Activated T-cell treated with anti-CD3 and anti-CD28 coated beads, Interleukin-2, amount 50 U/mL, for 1 hour (primary cell): ENCODE data around the gene F11.
"Not testable (repeated sequence)": the region's sequence is repeated elsewhere in the genome, so short reads cannot be mapped to it uniquely, and the experiment has no call there.

Experiments
- DNase-seq: peaks from one replicate; pipeline ENCODE4 v3.0.0-alpha.2; 2020

F11 gene

DNA sequence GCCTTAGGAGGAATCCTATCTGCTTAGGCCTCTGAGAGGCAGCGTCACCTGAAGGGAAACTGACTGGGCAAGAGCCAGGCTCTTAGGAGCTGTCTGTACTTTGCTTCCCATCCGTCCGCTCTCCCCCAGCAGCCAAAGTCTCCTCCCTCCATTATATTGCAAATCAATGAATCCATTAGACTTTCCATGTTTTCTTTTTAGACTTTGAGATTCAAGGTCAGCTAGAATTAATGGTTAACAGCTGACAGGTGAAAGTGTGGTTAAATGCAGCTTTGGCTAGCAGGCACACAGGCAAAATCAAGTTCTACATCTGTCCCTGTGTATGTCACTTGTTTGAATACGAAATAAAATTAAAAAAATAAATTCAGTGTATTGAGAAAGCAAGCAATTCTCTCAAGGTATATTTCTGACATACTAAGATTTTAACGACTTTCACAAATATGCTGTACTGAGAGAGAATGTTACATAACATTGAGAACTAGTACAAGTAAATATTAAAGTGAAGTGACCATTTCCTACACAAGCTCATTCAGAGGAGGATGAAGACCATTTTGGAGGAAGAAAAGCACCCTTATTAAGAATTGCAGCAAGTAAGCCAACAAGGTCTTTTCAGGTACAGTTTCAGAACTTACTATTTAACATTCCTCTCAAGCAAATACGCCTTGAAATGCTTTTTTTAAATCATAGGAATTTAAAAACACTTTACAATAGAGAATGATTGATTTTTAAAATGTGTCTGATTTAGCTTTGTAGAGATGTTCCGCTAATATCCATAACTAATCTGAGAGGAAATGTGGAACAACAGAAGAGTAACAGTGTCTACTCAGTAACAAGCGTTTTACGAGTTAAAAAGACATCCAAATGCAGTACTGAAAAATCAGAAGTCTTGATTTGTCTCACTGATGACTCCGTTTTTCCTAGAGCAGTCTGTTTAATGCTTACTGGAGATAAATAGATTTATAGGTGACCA lies at the start of gene F11:
F11 (plus strand) TSS at position 507 of the 970 bp plus-strand sequence. CDS start 948 bp downstream, outside the sequence.
- DNase-seq, result no peak

DNA sequence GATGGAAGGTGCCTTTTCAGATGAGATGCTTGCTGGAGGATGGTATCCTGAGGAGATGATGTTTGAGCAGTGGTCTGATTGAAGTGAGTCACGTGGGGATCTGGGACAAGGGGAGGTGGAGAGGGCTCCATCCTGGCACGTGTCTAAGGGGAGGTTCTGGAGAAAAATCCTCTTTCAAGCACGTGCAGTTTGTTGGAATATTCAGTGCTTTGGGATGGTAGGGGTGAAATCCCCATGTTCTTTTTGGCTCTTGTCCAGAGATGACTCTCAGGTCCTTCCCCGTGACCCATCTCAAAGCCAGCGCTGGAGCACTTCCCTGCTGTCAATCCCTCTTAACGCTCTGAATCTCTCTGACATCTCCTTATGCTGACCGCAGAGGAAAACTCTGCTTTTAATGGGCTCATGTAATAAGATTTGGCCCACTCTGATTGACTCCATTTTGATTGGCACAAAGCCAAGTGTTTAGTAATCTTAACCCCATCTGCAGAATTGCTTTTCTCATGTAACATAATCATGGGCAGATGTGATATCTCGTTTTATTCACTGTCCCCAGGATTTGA lies 49.4 kb upstream of the F11 start:
- no peak for DNase-seq

DNA sequence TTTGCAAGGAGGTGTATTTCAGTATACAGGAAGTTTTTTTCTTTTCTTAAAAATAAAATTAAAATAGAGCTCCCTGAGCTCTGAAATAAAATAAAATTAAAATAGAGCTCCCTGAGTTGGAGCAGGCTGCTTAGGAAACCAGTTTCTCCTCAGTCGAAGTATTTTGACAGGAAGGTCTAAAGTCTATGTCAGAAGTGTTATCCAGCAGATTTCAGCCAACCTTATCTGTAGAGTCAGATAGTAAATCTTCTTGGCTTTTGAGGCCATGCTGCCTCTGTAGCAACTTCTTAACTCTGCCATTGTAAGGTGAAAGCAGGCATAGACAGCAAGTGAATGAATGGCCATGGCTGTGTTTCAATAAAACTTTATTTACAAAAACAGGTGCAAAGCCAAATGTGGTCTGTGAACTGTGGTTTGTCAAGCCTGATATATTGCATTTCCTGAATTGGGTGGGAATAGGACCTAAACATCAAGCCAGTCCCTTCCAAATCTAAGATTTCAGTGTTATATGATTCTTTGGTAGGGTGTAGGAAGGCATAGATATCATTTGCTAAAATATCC lies 48.2 kb upstream of the F11 start:
- no peak for DNase-seq

DNA sequence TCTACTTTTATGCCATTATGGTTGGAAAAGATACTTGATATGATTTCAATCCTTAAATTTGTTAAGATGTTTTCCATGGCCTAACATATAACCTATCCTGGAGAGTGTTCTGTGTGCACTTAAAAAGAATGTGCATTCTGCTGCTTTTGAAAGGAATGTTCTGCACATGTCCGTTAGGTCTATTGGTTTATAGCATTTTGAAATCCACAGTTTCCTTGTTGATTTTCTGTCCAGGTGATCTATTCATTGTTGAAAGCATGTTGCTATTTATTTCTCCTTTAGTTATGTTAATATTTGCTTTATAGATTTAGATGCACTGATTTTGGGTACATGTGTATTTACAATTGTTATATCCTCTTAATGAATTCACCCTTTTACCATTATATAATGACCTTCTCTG lies 44.4 kb upstream of the F11 start:
- DNase-seq, result no peak

DNA sequence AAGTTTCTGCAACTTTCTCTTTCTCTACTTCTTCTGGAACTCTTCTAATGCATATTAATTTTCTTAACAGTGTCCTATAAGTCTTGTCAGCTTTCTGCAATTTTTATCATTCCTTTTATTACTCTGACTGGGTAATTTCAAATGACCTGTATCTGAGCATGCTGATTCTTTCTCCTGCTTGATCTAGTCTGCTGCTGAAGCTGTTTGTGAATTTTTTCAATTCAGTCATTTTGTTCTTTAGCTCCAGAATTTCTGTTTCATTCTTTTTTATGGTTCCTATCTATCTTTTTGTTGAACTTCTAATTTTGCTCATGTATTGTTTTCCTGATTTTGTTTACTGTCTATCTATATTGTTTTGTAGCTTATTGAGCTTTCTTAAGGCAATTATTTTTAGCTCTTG lies 40.1 kb upstream of the F11 start:
- no peak for DNase-seq

DNA sequence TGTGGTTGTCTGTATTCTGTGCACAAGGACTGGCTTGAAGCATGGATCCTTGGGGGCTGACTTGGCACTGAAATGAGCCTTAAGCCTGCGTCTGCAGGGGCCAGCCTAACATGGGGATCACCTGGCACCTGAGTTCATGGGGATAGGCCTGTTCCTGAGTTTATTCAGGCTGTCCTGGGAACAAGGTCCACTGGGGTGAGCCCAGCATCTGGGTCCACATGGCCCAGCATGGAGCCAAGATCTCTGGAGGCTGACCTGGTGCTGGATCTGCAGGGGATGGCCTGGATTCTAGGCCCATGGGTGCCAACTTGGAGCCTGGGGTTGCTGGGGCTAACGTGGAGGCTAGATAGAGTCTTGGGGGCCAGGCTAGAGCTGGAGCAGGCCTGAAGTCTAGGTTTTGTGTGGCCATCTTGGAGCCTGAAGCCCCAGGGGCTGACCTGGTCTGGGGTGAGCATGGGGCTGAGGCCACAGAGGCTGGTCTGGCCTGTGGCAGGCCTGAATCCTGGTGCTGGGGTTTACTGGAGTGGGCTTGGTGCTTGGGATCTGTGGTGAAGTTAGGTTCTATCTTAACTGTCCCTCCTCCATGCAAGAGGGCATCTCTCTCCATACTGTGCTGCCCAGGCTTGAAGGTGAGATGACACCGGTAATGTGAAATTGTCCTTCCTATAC lies 39.3 kb upstream of the F11 start:
- no peak for DNase-seq

DNA sequence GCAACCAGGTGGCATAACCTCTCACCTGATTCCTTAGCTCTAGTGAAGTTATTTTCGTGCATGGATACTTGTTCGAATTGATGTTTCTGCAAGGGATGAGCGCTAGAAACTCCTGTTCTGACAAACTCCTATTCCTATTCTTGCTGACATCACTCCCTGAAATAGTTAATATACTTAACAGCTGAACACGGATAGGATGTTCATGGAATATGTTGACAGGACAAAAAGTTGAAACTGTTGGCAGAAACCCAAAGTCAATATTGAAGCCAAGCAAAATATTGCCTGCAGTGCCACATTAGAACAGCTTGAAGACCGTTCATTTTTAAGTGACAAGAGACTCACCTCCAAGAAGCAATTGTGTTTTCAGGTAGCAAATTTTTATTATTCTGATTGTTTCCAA lies 38.8 kb upstream of the F11 start, which contains the start of gene KLKB1:
KLKB1 (plus strand) TSS at position 287 of the 400 bp plus-strand sequence. CDS start 689 bp downstream, outside the sequence.
- DNase-seq, result no peak

DNA sequence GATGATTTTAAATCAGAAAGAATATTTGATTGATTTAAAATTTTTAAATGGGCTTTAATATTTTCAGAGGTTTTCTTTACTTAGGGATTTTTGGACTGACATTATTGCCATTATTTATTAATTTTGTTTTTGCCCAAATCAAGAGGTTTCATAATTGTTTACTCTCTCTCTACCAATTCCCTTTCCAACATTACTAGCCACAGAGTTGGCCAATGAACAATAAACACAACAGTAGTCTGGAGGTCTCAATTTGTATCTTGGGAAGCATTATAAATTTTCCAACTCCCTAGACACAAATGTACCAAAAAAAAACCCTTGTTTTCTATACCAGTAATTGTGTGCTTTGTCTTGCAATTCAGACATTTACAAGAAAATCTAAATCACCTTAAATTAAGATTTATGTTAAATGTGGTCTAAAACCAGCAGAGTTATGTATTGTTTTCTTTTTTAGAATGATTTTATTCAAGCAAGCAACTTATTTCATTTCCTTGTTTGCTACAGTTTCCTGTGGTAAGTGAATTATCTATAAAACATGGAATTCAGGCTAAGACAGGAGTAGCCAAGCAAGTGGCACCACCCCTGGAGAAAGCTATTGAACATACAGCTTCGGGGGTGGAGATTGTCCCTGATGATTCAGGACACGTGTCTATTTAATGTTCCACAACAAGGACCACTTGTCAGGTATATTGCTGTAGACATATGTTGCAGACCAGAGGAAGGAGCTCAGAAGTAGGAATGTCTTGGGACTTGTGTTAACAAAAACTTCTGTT lies 38.1 kb upstream of the F11 start:
- no peak for DNase-seq

DNA sequence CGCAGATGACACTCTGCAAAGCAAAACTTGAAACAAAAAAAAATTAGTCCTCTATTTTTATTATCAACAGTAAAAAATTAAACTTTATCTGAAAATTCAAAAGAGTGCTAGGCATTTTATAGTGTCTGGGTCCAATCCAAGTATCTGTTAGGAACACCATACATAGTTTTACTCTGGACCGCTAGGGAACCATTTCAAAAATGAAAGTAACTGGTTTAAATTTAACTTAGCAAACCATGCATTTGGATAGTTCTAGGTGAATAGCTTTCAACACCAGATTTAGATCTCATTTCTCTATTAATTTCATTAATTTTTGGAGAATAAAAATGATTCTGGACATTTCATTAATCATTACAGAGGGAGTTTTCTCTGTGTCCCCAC lies 37.5 kb upstream of the F11 start:
- DNase-seq, result no peak

DNA sequence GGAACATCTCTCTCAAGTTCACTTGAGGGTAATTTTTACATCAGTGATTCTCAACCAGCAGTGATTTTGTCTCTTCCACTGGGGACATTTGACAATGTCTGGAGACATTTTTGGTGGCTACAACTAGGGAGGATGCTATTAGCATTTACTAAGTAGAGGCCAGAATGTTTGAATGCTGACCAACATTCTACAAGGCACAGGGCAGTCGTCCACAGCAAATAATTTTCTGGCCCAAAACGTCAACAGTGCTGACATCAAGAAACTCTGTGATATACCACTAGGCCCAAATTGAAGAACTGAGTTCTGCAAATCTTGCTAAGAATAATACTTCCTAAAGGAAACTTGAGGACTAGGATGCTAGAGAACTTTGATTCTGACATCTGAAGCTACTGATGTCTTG lies 31.6 kb upstream of the F11 start:
- DNase-seq, result no peak

DNA sequence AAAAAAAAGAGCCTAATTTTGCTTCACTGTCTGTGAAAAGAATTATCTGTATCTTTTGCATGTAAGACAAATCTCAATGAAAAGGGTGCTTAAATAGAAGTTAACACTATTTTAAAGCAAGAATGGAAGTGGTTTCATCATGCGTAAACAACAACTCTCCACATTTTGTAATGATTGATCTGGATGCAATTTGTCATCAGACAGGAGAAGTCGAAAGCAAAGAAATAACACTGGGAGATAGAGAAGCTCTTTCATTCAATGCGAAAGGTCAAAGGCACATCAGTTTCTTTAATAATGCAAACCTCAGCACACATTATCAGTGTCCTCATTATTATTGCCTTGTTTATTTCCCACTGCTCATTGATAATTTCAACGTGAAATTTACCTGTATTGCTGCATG lies 29.9 kb upstream of the F11 start:
- no peak for DNase-seq

DNA sequence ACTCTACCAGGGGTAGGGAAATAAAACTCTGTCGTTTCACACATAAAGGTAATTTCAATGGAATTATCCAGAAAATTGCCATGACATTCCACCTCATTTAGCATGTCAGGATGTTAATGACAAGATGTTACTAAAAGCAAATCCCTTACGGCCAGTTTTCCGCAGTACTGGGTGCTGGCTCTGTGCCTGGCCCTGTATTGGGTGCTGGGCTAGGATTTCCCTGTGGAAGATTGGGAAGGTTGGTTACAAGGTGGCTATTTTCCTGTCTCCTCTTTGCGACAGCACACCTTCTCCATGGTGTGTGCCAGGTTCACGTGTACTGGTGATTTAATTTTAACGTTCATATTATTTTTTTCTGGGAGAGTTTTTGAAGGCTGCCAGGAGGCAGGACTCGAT lies 25.5 kb upstream of the F11 start:
- no peak for DNase-seq

DNA sequence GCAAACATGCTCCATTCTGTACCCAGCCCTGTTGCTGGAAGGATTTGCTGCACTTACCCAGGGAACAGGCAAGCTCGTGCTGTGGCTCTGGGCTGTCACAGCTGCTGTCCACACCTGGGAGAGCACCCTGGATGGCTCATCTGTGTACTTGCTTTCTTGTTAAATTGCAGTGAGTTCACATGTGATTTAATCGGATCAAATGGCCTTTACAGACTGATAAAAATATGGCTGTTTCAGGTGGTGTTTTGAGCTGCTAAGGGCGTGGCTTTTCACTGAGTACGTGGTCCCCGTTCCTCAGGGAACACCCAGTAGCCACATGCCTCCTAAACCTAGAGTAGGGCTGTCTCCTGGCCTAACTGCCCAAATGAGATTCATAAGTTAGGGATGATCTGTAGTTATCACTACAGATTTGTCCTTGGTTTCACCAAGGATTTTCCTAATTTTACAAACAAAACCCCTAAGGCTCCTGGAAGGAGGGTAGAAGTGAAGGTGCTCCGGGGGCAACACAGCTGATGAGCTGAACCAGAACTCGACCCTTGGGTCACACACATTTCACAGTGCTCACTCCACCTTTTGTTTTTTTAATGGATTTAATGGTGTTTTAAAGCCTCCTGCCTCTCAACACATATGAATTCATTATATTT lies 25.0 kb upstream of the F11 start:
- DNase-seq, result no peak

DNA sequence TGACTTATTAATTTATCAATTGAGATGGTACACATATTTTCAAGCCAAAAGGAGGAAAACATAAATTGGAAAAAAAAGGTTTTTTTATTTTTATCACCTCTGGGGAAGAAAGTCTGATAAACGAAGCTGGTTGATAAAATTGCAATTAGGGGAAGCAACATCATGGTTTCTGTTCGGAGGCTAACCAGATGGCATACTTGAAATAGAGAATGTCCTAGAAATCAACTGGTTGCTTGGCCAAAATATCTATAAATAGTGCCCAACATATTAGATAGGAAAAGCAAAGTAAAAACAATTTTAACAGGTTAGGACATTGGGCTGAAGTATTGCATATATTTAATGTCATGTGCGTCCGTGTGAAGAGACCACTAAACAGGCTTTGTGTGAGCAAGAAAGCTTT lies 24.4 kb upstream of the F11 start:
- DNase-seq, result no peak

DNA sequence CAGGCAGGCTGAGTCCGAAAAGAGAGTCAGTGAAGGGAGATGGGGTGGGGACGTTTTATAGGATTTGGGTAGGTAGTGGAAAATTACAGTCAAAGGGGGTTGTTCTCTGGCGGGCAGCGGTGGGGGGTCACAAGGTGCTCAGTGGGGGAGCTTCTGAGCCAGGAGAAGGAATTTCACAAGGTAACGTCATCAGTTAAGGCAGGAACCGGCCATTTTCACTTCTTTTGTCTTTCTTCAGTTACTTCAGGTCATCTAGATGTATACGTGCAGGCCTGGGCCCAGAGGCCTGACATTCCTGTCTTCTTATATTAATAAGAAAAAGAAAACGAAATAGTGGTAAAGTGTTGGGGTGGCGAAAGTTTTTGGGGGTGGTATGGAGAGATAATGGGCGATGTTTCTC lies 24.0 kb upstream of the F11 start:
- not testable (repeated sequence) for DNase-seq

DNA sequence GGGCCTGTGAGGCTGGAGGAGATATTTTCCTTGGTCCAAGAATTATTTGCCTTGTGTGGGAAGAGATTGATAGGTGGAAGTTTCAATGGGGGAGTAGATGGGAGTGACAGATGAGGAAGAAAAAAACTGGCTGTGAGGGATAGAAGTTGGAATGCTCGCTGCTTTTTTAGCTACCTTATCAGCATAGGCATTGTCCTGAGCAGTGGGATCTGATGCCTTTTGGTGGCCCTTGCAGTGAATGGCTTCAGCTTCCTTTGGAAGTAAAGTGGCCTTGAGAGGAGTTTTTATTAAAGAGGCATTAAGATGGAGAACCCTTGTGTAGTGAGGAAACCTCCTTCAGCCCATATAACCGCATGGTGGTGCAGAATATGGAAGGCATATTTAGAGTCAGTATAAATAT lies 22.7 kb upstream of the F11 start:
- DNase-seq, result no peak

DNA sequence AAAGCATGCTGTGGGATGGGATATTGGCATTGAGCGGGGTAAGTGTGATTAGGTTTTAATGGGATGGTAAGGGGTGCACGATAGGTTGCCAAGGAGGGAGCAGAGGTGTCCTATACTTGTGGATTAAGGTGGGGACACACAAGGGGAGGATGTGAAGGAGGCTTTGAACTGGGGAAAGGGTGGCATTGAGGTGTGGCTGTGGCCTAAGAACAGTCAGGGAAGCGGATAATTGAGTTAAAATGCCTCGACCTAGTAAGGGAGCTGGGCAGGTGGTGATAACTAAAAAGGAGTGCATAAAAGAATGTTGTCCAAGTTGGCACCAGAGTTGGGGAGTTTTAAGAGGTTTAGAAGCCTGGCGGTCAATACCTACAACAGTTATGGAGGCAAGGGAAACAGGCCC lies 21.2 kb upstream of the F11 start:
- no peak for DNase-seq

DNA sequence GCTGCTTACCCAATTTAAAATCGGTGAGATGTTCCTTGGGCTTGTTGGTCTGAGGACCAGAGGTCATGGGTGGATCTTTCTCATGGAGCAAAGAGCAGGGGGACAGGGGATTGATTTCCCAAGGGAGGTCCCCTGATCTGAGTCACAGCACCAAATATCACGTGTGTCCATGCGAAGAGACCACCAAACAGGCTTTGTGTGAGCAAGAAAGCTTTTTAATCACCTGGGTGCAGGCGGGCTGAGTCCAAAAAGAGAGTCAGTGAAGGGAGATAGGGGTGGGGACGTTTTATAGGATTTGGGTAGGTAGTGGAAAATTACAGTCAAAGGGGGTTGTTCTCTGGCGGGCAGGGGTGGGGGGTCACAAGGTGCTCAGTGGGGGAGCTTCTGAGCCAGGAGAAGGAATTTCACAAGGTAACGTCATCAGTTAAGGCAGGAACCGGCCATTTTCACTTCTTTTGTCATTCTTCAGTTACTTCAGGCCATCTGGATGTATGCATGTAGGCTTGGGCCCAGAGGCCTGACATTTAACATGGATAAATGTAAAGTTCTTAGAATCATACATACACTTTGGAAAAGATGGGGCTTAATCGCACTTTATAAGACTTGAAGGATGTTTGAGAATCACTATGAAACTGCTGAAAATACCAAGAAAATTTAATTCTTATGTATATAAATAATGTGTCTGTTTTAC lies 18.8 kb upstream of the F11 start:
- not testable (repeated sequence) for DNase-seq

DNA sequence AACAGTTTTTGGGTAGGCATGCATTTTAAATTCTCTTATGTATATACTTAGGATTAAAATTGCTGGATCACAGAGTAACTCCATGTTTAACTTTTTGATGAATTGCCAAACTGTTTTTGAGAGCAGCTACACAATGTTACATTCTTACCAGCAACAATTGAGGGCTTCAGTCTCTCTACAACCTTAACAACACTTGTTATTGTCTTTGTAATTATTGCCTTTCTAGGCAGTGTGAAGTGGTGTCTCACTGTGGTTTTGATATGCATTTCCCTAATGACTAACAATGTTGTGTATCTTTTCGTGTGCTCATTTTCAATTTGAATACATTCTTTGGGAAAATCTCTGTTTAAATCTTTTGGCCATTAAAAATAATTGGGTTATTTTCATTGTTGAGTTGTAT lies 17.3 kb upstream of the F11 start:
- DNase-seq, result no peak

DNA sequence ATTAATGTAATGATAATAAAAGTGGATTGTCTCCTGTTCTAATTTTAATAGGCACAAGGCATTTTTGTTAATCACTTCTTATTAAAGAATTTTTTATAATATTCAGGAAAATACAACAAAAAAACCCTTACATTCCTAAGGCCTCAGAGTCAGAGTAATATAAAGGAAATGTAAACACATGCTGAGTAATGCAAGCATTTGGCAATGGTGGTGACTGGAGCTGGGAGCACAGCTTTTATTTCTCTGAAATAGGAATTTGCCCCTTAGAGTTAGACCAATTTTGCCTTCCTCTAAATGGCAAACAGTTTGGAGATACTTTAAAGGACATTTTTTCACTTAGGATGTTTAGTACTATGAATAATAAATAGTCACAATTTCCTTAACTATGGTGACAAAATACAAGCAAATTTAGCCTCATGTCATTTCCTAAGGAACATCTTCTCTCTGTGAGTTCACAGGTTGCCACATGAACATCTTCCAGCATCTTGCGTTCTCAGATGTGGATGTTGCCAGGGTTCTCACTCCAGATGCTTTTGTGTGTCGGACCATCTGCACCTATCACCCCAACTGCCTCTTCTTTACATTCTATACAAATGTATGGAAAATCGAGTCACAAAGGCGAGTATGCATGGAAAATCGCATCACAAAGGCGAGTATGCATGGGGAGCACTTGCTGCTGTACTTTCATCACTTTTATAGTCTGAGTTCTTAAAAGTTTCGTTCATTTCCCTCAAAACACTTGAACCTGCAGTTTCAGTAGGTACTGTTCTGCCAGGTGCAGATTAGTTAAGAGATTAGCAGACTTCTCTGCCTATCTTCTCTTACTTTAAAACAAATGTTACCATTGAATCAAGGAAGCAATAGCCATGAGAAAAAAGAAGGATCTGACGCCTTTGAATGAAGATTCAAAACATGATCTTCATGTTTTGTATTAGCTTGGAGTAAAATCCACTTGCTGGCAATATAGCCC lies 15.9 kb upstream of the F11 start:
- no peak for DNase-seq
